NT2/D1 (cell line): ENCODE measurements around the gene MPRIP.

Source experiments
- DNase-seq: peaks from one replicate; pipeline ENCODE4 v3.0.0-alpha.2; 2011; ENCODE audit warnings: low read depth, low spot score
- H3K27me3 ChIP-seq: 2 replicates; pipeline ENCODE4 v1.6.0; 2011; ENCODE audit warnings: mild to moderate bottlenecking; ENCODE audit not compliant: insufficient read length, insufficient read depth
- H3K36me3 ChIP-seq: 2 replicates; pipeline ENCODE4 v1.6.1; 2011; ENCODE audit warnings: mild to moderate bottlenecking, low read length, mixed read lengths; ENCODE audit not compliant: insufficient read depth, insufficient read length
- H3K4me1 ChIP-seq: 2 replicates; pipeline ENCODE4 v1.5.1; 2011; ENCODE audit not compliant: insufficient read depth, insufficient read length
- H3K4me3 ChIP-seq: 2 replicates; pipeline ENCODE4 v1.5.1; 2011; ENCODE audit warnings: low read depth; ENCODE audit not compliant: insufficient read length
- H3K9ac ChIP-seq: 2 replicates; pipeline ENCODE4 v1.6.0; 2011; ENCODE audit warnings: low read depth; ENCODE audit not compliant: insufficient read length
- H3K9me3 ChIP-seq: 2 replicates; pipeline ENCODE4 v1.5.1; 2011; ENCODE audit warnings: mild to moderate bottlenecking, low read length; ENCODE audit not compliant: insufficient read depth
- SUZ12 ChIP-seq: IDR thresholded peaks from 2 replicates; pipeline ENCODE4 v1.6.1; 2011; ENCODE audit not compliant: insufficient read length, insufficient read depth; ENCODE audit errors: extremely low read depth
- YY1 ChIP-seq: IDR thresholded peaks from 2 replicates; pipeline ENCODE4 v1.6.1; 2011; ENCODE audit not compliant: insufficient read length, insufficient read depth
- ZNF274 ChIP-seq: IDR thresholded peaks from 2 replicates; pipeline ENCODE4 v1.6.1; 2011; ENCODE audit warnings: mild to moderate bottlenecking, low read depth, low read length

Gene MPRIP

DNA sequence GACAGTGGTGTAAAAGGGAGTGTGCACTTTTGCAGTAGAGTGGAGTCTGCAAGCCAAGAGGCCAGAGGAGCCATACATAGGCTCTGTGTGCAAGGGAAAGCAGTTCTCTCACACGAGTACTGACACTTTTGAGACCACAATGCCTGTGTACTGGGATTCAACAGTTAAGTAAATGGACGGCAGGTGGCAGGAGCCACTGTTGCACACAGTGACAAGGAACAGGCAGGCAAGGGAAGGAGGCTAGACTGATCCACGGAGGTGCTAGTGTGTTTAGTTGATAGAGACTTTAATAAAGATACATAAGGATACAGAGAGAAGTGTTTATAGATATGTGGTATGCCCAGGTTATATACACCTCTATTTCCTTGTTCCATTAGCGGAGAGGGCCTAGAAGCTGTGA lies 67.0 kb downstream of the MPRIP start:
- Histone ChIP-seq H3K9me3 (no peaks in the 10 kb centered on the region), H3K36me3 (peaks cover 11% of the 10 kb centered on the region), H3K27me3 (no peaks in the 10 kb centered on the region), H3K4me1 (peaks cover 15% of the 10 kb centered on the region), H3K4me3 (no peak overlapping the region), H3K9ac (no peak overlapping the region)
- TF ChIP-seq SUZ12, result no peak
- no peak for TF ChIP-seq YY1
- no peak for TF ChIP-seq ZNF274
- DNase-seq, result no peak

DNA sequence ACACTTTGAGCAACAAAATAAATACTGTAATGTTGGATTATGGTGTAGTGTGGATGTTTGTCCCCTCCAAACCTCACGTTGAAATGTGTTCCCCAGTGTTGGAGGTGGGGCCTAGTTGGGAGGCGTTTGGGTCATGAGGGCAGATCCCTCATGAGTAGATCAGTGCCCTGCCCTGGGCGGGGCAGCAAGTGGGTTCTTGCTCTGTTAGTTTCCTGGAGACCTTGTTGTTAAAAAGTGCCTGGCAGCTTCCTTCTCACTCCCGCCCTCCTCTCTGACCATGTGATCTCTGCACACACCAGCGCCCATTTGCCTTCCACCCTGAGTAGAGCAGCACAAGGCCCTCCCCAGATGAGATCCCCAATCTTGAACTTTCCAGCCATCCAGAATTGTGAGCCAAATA lies 67.7 kb downstream of the MPRIP start:
- H3K9ac ChIP-seq, result no peak overlapping the region
- no peak for DNase-seq
- H3K4me3 ChIP-seq, result no peak overlapping the region
- TF ChIP-seq YY1 (no peak), ZNF274 (no peak), SUZ12 (no peak)
- H3K9me3 ChIP-seq, result no peaks in the 10 kb centered on the region
- H3K36me3 ChIP-seq, result peaks cover 11% of the 10 kb centered on the region
- no peaks in the 10 kb centered on the region for H3K27me3 ChIP-seq
- peaks cover 15% of the 10 kb centered on the region for H3K4me1 ChIP-seq

DNA sequence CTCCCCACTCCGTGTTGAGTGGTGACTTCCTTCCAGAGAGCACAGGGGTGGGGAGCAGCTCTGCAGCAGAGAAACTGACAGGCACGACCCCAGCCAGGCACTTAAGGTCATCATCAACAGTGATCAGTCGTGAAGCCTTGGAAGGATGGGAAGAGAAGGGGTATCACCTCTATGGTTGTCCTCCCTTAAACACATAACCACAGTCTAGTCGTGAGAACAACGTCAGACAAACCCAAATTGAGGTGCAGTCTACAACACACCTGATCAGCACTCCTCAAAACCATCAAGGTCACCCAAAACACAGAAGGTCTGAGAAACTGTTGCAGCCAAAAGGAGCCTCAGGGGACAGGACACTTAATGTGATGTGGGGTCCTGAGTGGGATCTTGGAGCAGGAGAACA lies 68.3 kb downstream of the MPRIP start:
- Histone ChIP-seq H3K4me3 (no peak overlapping the region), H3K9ac (no peak overlapping the region), H3K4me1 (peaks cover 15% of the 10 kb centered on the region), H3K27me3 (no peaks in the 10 kb centered on the region), H3K9me3 (no peaks in the 10 kb centered on the region), H3K36me3 (peaks cover 5% of the 10 kb centered on the region)
- DNase-seq, result no peak
- TF ChIP-seq ZNF274, result no peak
- no peak for TF ChIP-seq SUZ12
- no peak for TF ChIP-seq YY1

- Histone ChIP-seq H3K9ac (no peak overlapping the region), H3K9me3 (no peaks in the 10 kb centered on the region), H3K36me3 (peaks cover 7% of the 10 kb centered on the region), H3K4me1 (peaks cover 15% of the 10 kb centered on the region), H3K4me3 (no peak overlapping the region), H3K27me3 (no peaks in the 10 kb centered on the region)
- TF ChIP-seq YY1 (no peak), SUZ12 (no peak), ZNF274 (no peak)
- no peak for DNase-seq
Observed at GRCh38 chr17:17111401-17112393, 69.4 kb downstream of the MPRIP start.

DNA sequence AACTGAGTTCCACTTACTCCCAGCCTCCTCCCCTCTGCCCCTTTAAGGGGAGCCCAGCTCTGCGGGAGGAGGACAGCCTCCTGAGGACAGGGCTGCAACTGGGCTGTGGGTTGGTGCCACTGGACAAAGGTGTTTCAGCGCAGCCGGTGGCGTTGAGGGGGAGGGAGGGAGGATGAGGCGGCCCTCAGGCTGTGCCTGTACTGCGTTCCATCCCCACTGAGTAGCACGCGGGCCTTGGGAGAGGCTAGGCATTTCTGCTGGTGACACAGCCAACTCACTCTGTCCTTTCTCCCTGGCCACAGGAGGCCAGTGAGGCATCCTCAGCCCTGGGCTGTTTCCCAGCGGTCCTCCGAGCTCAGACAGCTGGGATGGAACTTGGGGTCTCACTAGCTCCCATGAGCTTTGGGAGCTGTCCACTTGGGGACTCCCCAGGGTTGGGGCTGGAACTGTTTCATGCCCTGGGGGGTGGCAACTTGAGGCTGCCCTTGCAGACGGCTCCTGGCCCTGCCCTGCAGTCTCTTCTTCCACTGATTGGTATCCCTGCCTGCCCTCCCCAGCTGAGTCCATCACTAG lies 70.5 kb downstream of the MPRIP start:
- TF ChIP-seq ZNF274, result no peak
- TF ChIP-seq SUZ12, result no peak
- TF ChIP-seq YY1, result no peak
- no peaks in the 10 kb centered on the region for H3K9me3 ChIP-seq
- H3K36me3 ChIP-seq, result peaks cover 7% of the 10 kb centered on the region
- no peak overlapping the region for H3K4me3 ChIP-seq
- H3K27me3 ChIP-seq, result no peaks in the 10 kb centered on the region
- peaks cover 9% of the 10 kb centered on the region for H3K4me1 ChIP-seq
- no peak for DNase-seq
- no peak overlapping the region for H3K9ac ChIP-seq

DNA sequence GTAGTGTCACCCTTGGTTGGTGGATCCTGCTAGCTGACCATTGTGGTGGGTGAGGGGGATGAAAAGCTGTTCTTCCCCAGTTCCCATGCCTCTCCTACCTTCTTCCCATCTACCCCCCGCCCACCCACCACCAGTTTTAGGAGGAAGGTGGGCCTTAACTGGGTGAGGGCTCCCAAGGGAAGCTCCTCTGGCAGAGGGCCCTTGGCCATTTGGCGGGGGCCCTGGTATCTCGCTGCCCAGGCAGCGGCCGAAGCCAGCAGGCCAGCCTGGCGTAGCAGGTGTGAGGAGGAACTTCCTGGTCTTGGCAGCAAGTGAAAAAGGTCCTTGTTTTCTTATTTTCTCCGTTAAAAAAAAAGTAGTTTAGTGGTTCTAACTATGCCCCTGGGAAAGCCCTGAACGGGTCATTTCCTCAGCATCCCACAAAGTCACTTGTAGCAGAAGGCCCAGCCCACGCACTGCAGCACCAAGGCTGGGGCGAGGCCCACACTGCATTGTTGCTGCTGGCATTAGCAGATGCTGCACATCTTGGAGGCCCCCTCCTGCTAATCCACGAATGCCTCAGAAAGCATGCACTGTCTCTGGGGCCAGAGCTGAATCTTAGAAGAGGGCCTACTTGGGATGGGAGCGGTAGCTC lies 72.5 kb downstream of the MPRIP start:
- Histone ChIP-seq H3K36me3 (peaks cover 7% of the 10 kb centered on the region), H3K27me3 (no peaks in the 10 kb centered on the region), H3K9ac (no peak overlapping the region), H3K4me1 (peaks cover 8% of the 10 kb centered on the region), H3K4me3 (no peak overlapping the region), H3K9me3 (no peaks in the 10 kb centered on the region)
- TF ChIP-seq YY1, result no peak
- TF ChIP-seq ZNF274, result no peak
- no peak for TF ChIP-seq SUZ12
- no peak for DNase-seq

- H3K27me3 ChIP-seq, result no peaks in the 10 kb centered on the region
- no peak for DNase-seq
- H3K9me3 ChIP-seq, result no peaks in the 10 kb centered on the region
- no peak overlapping the region for H3K4me3 ChIP-seq
- peaks cover 4% of the 10 kb centered on the region for H3K36me3 ChIP-seq
- H3K4me1 ChIP-seq, result peaks cover 10% of the 10 kb centered on the region
- no peak for TF ChIP-seq ZNF274
- TF ChIP-seq SUZ12, result no peak
- no peak for TF ChIP-seq YY1
- H3K9ac ChIP-seq, result no peak overlapping the region
Observed at GRCh38 chr17:17115620-17116019, 73.4 kb downstream of the MPRIP start.
